ENCODE measurements around the gene SUPT20HL2. TPM values are rescaled to one million over a fixed set of nuclear protein-coding genes. Genes with fewer than 3 reads are reported as not detected.

Gene SUPT20HL2
- total and polyA plus RNA-seq, 2 of the 8 experiments (the other 6 are each of a cell fraction or from before 2014, with no cell fraction given) = not detected

- Histone ChIP-seq H2BK5ac (ENCODE audit: low read depth, low read length) (no peak overlapping the region), H3K4ac (replicated peaks; ENCODE audit: insufficient read length, low read depth, low read length) (no peak overlapping the region), H3K56ac (replicated peaks; ENCODE audit: insufficient read length, low read depth, low read length) (no peak overlapping the region), H3K4me3 (ENCODE audit: extremely low read depth in 1 of 4, insufficient read depth in 2 of 4, low read depth in 3 of 4, low read length in 4 of 4) (no peak overlapping the region), H3K23ac (ENCODE audit: insufficient read length) (no peak overlapping the region), H3K36me3 (ENCODE audit: control insufficient read depth in 2 of 4, insufficient read depth in 4 of 4, low read length in 3 of 4) (no peaks in the 10 kb centered on the region), H3K23me2 (ENCODE audit: low read depth, low read length) (no peaks in the 10 kb centered on the region), H2AFZ (ENCODE audit: low read length) (no peak overlapping the region), H2AK5ac (ENCODE audit: low read depth, low read length) (no peak overlapping the region), H3K27ac (ENCODE audit: low read depth, low read length) (no peak overlapping the region), H2BK15ac (ENCODE audit: low read length) (no peak overlapping the region), H3K18ac (ENCODE audit: extremely low read depth, low read length) (no peak overlapping the region), H3K79me1 (ENCODE audit: low read depth, low read length) (no peaks in the 10 kb centered on the region), H3K27me3 (replicated peaks in 1 of 4; ENCODE audit: control insufficient read depth in 3 of 4, extremely low read depth in 1 of 4, insufficient read depth in 3 of 4, low read length in 3 of 4) (no peaks in the 10 kb centered on the region), H4K8ac (ENCODE audit: extremely low read depth, insufficient read depth, low read length) (no peak overlapping the region), H3K4me2 (ENCODE audit: insufficient read depth in 1 of 2, low read depth in 2 of 2, low read length in 2 of 2) (no peak overlapping the region), H3K14ac (ENCODE audit: insufficient read length) (no peak overlapping the region), H2BK20ac (ENCODE audit: low read length) (no peak overlapping the region), H4K20me1 (replicated peaks in 1 of 2; ENCODE audit: control insufficient read depth in 1 of 2, insufficient read depth in 2 of 2, low read length in 2 of 2) (no peaks in the 10 kb centered on the region), H2BK12ac (ENCODE audit: low read depth, low read length) (no peak overlapping the region), H3K79me2 (ENCODE audit: control insufficient read depth in 1 of 2, insufficient read depth in 2 of 2, low read length in 2 of 2) (no peaks in the 10 kb centered on the region), H3K9me3 (ENCODE audit: insufficient read depth in 2 of 2, low read depth in 1 of 2, low read length in 1 of 2) (no peaks in the 10 kb centered on the region), H2BK120ac (replicated peaks; ENCODE audit: low read depth, low read length) (no peak overlapping the region), H4K5ac (ENCODE audit: insufficient read length, low read depth, low read length) (no peak overlapping the region), H3K9ac (replicated peaks in 1 of 4; ENCODE audit: extremely low read depth in 1 of 4, low read depth in 3 of 4, low read length in 3 of 4) (no peak overlapping the region), H3K4me1 (replicated peaks in 1 of 4; ENCODE audit: control insufficient read depth in 3 of 4, insufficient read depth in 4 of 4, low read length in 3 of 4) (no peaks in the 10 kb centered on the region), H4K91ac (replicated peaks; ENCODE audit: insufficient read length, low read length) (no peak overlapping the region)
- TF ChIP-seq, protein P1, sequence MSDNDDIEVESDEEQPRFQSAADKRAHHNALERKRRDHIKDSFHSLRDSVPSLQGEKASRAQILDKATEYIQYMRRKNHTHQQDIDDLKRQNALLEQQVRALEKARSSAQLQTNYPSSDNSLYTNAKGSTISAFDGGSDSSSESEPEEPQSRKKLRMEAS (IDR thresholded peaks at IDR 0.05) = no peak
- TF ChIP-seq GTF2F1 (IDR thresholded peaks at IDR 0.05; ENCODE audit: borderline replicate concordance, low read depth, low read length) (no peak), YY1 (IDR thresholded peaks at IDR 0.05; ENCODE audit: low read depth, low read length) (no peak), RBBP5 (IDR thresholded peaks at IDR 0.05; ENCODE audit: borderline replicate concordance, low read depth, low read length) (no peak), KDM4A (IDR thresholded peaks at IDR 0.05; ENCODE audit: low read depth, low read length, severe bottlenecking) (no peak), SIX5 (IDR thresholded peaks at IDR 0.05; ENCODE audit: low read depth, low read length) (no peak), NRF1 (IDR thresholded peaks at IDR 0.05; ENCODE audit: low read depth, low read length) (no peak), ATF3 (IDR thresholded peaks at IDR 0.05; ENCODE audit: insufficient read depth, low read depth, low read length) (no peak), RXRA (IDR thresholded peaks at IDR 0.05; ENCODE audit: insufficient read depth, low read depth, low read length) (no peak)
- TF ChIP-seq, protein P2, sequence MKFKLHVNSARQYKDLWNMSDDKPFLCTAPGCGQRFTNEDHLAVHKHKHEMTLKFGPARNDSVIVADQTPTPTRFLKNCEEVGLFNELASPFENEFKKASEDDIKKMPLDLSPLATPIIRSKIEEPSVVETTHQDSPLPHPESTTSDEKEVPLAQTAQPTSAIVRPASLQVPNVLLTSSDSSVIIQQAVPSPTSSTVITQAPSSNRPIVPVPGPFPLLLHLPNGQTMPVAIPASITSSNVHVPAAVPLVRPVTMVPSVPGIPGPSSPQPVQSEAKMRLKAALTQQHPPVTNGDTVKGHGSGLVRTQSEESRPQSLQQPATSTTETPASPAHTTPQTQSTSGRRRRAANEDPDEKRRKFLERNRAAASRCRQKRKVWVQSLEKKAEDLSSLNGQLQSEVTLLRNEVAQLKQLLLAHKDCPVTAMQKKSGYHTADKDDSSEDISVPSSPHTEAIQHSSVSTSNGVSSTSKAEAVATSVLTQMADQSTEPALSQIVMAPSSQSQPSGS (IDR thresholded peaks at IDR 0.05; ENCODE audit: low read length) = no peak
- no peak for FAIRE-seq
- no peak for DNase-seq (ENCODE audit: low read depth in 1 of 2, low spot score in 2 of 2)
- ChIA-PET CTCF (ENCODE audit: partially characterized antibody) (no interaction called here), POLR2A (ENCODE audit: partially characterized antibody) (no interaction called here)
- WGBS, 2 experiments (ENCODE audit: extremely low coverage in 1 of 2, insufficient coverage in 1 of 2, insufficient read length in 1 of 2, insufficient replicate concordance in 2 of 2, low coverage in 1 of 2, low lambda C conversion rate in 2 of 2, missing lambda C conversion rate in 1 of 2) = 93% methylated on average over 4 of the region's 4 CpGs; no CpG with 5 or more reads in 1 of the 2 experiments
Measured at GRCh38 chrX:24332878-24333277, 19.0 kb upstream of the SUPT20HL2 start.
